HG03108 (cell line): ENCODE measurements around the gene MYO10.
A peak's percentile ranks its signal among the peaks of the same experiment; 100 is the strongest.
"Not testable (repeated sequence)": the region's sequence is repeated elsewhere in the genome, so short reads cannot be mapped to it uniquely, and the experiment has no call there.

Experiments
- ATAC-seq: cut with Tn5 transposase; IDR thresholded peaks from one replicate; pipeline ENCODE4 v1.9.1; 2021; ENCODE audit warnings: moderate library complexity; ENCODE audit not compliant: unreplicated experiment

MYO10 gene

GRCh38 chr5:16791904-16792597, 144.0 kb downstream of the MYO10 start:
- ATAC-seq: no peak

DNA sequence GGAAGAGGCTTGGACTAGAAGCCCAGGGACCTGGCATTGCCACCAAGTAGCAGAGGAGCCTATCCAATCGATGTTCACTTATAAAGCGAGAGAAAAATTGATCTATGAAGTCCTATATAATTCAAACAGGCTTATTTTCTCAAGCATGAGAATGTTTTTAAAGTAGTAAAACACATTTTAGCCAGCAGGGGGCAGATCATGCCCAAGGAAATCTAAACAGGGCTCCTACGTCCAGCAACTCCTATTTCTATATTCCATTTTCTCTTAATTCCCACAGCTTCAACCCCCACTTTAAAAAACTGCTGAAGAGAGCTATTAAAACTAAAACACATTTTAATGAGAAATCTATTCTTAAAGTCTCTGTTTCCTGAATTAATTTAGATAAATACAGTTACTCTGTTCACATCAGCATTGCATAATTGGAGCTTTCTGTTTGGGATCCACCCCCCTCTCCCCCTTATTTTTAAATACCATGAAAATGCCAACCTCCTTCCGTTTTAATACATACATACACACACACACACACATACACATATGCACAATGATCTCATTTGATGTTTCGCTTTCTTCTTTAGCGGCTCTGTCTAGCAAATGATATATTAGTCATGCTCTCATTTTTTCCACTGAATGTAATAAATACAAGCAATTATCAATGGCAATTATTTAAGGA, 144.9 kb downstream of the MYO10 start:
- ATAC-seq: no peak

DNA sequence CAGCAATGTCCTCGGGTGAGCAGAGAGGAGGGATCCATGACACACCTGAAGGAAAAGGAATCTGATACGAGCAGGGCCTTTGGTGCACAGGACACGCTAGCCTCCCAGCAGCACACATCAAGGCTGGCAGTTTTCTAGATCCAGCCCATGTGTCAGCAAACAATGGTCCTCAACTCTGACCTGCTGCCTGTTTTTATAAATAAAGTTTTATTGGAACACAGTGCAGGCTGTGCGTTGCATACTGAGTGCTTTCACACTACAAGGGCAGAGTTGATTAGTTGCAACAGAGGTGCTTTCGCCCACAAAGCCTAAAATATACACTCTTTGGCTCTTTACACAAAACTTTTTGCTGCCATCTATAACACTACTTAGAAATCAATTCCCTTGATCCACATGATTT, 147.1 kb downstream of the MYO10 start:
- no peak for ATAC-seq

- ATAC-seq: no peak
Measured at GRCh38 chr5:16787278-16787677, 148.8 kb downstream of the MYO10 start.

- ATAC-seq: peak; percentile 98
Measured at GRCh38 chr5:16784843-16785791, 151.0 kb downstream of the MYO10 start.

DNA sequence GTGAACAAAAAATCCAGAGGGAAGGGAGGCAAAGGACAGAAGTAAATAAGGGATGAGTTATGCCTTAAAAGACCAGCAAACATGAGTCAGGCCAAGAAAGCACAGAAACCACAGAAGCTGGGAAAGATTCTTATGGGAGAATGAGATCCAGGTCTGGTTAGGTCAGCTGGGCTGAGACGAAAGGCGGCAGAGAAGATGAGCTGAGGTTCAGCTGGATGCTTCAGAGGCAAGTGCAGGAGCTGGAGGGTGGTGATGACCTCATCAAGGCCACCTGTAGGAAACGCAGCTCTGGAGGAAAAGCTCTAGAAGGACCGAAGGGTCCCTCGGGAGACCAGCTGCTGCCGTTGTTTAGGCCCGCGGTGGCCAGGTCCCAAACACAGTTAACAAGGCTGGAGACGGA, 152.0 kb downstream of the MYO10 start:
- ATAC-seq: no peak

GRCh38 chr5:16781828-16782626, 154.1 kb downstream of the MYO10 start:
- ATAC-seq: no peak

DNA sequence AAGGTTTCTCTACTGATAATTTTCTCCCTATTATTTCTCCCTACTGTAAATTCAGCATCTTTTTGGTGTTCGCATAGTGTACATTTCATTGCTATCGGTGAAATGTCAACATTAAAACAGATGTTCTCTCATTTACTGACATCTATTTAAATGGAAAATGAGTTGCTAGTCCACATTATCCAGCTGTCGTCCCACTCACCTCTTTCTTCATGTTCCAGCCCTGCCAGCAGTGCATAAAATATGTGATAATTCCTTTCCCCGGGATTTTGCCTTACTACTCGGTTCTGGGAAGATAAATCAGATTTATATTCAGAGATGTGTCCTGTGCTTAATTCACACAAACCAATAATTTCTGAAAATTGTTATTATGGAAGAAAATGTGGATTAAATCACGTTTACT, 155.8 kb downstream of the MYO10 start:
- ATAC-seq: no peak

- no peak for ATAC-seq
Measured at GRCh38 chr5:16777432-16777831, 158.7 kb downstream of the MYO10 start.

DNA sequence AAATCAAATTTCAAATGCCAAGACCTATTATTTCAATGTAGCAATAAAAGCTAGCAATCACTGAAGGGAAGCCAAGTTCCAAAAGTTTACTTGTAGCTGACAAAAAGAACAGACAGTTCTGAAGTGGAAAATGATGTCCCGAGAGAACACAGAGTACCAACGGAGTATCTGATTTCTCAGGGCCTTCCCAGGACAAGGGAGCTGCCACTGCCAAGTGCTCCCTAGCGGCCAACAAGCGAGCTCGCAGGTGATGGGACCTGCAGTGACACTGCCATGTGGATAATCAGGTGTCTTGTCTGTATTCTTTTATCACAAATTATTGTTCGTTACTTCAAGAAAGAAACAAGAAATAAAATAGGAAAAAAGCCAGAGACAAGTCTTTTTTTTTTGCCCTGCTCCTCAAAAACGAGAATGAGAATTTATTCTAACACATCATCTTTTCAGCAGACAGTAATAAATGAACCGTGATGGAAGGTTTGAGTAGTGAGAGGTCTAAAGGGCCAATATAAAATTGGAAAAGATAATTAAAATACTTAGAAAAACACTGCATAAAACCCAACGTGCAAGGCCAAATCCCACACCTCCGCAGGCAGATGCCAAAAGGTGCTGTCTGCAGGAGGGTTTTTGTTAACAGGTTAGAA, 159.4 kb downstream of the MYO10 start:
- ATAC-seq: no peak

DNA sequence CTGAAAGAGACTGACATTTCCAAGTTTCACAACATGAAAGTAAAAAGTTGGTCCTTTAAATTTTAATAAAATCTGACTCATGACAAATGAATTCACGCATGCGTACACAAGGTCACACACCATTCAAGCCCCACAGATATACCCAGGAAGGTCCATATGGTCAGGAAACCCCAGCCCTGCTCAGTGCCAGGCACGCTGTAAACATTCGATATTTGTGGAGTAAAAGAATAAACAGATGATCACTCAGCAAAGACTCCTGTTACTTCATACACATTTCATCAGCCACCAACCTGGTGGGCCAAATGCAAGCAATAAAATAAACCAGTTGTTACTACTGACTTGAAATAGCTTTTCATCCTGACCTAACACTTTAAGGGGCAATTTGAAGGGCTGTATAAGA, 161.3 kb downstream of the MYO10 start:
- ATAC-seq: no peak

DNA sequence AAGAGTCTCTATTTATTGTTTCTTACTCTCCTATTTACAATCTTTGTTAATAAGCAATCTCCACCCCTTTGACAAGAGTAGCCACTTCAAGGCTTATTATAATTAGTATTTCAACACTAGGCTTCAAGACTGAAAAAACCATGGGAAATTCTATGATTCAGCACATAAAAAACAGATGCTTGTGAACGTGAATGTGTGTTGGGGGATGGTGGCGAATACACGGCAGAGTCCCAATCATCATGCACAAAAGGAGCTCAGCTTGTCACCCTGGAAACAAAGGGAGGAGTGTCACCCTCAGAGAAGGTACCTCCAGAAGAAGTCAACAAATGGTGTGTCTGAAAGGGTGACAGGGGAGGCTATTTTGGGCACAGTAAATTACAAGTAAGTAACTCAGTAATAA, 162.1 kb downstream of the MYO10 start:
- ATAC-seq: no peak

- ATAC-seq: no peak
Measured at GRCh38 chr5:16772556-16772955, 163.5 kb downstream of the MYO10 start.

DNA sequence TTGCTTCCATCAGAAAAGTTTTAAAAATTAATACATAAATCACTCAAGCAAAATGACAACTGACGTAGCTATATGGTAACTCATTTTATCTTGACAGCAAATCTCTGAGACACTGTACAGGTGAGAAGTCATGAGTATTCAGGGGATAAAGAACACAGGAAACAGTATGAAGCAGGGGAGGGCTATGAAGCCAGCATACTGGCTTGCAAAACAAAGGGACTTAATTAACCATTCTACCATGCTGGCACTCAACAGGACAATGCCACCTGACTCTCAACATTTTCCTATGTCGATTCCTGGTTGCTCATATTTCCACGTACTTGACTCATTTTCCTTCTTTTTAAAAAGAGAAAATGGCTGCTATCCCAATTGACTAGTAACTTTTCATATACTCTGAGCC, 167.9 kb downstream of the MYO10 start:
- no peak for ATAC-seq

- no peak for ATAC-seq
Measured at GRCh38 chr5:16763211-16763610, 172.9 kb downstream of the MYO10 start.

GRCh38 chr5:16759147-16759773, 176.8 kb downstream of the MYO10 start:
- peak; percentile 95 for ATAC-seq

- ATAC-seq: no peak
Measured at GRCh38 chr5:16757989-16758501, 178.0 kb downstream of the MYO10 start.

GRCh38 chr5:16757577-16757976, 178.5 kb downstream of the MYO10 start:
- not testable (repeated sequence) for ATAC-seq

DNA sequence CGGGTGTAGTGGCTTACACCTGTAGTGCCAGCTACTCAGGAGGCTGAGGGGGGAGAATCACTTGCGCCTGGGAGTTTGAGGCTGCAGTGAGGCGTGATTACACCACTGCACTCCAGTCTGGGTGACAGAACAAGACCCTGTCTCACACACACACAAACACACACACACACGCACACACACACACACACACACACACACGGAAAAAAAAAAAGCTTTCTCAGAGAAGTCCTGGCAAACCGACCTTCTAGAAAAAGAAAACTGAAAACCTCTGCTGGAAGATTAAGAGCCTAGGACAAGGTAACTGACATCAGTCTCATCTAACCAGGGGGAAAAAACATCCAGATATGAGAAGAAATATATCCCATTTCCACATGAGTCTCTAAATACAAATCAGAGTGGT, 178.9 kb downstream of the MYO10 start:
- no peak for ATAC-seq

DNA sequence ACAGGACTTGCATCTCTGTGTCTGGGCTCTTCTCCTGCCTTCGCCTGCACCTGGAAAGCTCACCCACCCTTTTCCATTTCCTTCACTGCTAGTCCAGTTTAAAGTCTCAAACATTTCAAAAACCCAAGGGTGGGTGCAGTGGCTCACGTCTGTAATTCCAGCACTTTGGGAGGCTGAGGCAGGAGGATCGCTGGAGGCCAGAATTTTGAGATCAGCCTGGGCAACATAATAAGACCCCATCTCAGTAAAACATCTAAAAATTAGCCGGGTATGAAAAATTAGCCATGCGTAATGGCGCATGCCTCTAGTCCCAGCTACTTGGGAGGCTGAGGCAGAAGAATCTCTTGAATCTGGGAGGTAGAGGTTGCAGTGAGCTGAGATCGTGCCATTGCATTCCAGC, 179.4 kb downstream of the MYO10 start:
- ATAC-seq: no peak
